T-helper 2 cell treated with Interferon-gamma antibody and Interleukin-4, amounts not matched to agents 100 ng/mL and 5 ng/mL, for 36 hours (primary cell): Measurements from ENCODE around the gene ID3. TPM values are rescaled to one million over a fixed set of nuclear protein-coding genes. Genes with fewer than 3 reads are reported as not detected.
"Not testable (repeated sequence)": the region's sequence is repeated elsewhere in the genome, so short reads cannot be mapped to it uniquely, and the experiment has no call there.

Experiments used
- intact Hi-C: fragments of 100-400 bp; cut with micrococcal nuclease; formaldehyde crosslinking; loops from one replicate; pipeline ENCODE4 v1.15.1; 2023
- total RNA-seq: library from RNA; stranded (reverse); gene quantifications from 2 replicates; pipeline ENCODE4 v1.2.3, GENCODE V29; 2022

The ID3 gene
- total RNA-seq, 1 donor from 2014 or later: 19.0 TPM

DNA sequence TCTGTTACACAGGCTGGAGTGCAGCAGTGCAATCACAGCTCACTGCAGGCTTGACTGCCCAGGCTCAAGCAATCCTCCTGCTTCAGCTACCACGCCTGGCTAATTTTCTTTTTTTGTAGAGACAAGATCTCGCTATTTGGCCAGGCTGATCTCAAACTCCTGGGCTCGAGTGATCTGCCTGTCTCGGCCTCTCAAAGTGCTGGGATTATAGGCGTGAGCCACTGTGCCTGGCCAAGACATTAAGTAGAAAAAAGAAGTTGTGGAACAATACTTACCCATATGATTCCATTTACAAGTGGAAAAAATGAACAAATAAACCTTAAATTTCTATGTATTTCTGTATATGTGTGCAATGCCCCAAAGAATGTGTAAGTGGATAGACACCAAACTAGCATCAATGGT, 30.3 kb upstream of the ID3 start:
- intact Hi-C loops: no loop called here

- intact Hi-C loops: no loop called here
These were observed 29.6 kb upstream of the ID3 start for GRCh38 chr1:23588749-23589548.

DNA sequence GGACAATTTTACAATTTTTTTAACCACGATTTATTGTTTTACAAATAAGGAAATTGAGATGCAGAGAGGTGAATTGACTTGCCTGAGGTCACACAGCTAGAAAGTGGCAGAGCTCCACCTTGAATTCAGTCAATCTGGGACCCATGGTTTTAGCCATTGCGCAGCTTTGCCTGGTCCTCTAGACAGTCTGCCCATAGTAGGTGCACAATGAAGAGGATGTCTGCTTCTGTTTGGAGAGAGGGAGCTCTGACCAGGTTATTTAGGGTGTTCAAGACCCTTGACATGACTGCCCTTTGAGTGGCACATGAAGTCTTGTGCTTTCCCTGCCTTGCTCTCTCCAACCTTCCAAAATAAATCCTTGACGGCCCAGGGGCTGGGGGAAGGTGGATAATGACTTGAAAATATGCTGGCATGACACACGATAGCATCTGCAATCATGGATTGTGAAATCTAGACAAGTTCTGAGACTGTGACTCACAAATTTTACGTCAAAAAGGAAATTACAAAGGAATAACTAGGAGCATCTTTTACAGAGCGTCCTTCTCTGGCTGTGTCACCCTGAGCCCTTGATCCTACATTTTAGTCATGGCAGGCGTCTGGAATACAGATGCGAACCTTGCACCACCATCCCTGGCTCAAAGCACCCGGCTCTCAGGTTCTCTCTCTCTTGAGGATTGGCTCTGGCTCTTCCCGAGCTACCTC, 26.2 kb upstream of the ID3 start:
- intact Hi-C loops: no loop called here

- intact Hi-C loops: not testable (repeated sequence)
These were observed 24.4 kb upstream of the ID3 start for GRCh38 chr1:23583727-23584126.

GRCh38 chr1:23582820-23583219, 23.5 kb upstream of the ID3 start:
- intact Hi-C loops: no loop called here

GRCh38 chr1:23581219-23581618, 21.9 kb upstream of the ID3 start:
- intact Hi-C loops: no loop called here

DNA sequence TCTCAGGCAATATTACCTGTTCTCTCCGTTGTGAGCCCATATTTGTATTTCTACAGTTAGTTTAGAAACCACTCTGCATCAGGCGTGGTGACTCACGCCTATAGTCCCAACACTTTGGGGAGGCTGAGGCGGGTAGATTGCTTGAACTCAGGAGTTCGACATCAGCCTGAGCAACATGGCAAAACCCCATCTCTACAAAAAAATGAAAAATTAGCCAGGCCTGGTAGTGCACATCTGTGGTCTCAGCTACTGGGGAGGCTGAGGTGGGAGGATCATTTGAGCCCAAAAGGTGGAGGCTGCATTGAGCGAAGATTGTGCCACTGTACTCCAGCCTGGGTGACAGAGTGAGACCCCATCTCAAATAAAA, 19.7 kb upstream of the ID3 start:
- intact Hi-C loops: no loop called here

DNA sequence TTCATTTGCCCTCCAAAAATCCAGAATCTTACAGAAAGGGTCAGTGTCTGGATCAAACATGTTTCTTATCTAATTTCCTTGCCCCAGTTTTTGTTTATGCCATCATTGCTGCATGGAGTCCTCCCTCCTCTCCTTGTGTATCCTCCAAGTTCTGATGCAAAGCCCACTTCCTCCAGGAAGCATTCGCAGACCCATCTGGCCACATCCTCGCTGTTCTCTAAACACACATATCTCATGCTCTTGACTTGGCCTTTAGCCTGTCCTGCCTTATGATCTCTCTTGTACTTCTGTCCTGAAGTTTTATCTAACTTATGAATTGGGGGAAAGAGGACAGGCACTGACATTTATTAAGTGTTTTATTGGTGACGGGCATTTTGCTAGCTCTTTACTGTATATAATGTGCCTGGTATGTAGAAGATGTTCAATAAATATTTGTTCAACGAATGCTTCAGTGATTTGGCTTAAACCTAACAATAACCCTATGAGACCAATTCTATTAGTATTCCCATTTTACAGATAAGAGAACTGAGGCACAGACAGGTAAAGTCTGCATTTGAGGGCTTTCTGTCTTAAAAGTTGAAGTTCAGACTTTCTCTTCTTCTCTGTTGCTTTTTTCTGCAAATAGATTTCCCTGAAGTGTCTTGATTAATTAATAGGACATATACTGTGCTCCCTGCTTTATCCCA, 19.2 kb upstream of the ID3 start:
- intact Hi-C loops: no loop called here

- intact Hi-C loops: no loop called here
These were observed 18.0 kb upstream of the ID3 start for GRCh38 chr1:23577056-23578004.

DNA sequence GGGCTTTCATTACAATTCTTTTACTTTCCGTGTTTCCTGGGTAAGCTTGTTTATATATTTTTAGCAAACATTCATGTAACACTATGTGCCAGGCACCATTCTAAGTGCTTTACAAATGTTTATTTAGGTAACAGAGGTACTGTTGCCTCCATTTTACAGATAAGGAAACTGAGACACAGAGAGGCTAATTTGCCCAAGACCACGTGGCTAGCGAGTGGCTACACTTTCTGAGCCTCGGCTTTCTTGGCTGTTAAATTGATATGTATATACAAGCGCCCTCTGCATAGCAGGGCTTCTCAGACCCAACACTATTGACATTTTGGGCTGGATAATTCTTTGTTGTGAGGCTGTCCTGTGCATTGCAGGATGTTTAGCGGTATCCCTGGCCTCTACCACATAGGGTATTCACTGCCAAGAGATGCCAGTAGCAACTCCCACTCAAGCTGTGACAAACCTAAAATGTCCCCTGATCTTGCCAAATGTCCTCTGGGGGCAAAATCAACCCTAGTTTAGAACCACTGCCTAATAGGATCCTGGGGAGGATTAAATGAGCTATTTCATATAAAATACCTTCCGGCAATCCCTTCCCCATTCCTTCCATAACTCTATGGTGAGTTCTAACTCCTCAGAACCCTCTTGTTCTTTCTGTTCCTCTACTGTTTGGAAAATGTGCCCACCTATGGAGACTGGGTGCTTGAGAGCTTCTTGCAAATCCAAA, 17.2 kb upstream of the ID3 start:
- intact Hi-C loops: no loop called here

GRCh38 chr1:23575226-23575810, 16.0 kb upstream of the ID3 start:
- intact Hi-C loops: no loop called here

DNA sequence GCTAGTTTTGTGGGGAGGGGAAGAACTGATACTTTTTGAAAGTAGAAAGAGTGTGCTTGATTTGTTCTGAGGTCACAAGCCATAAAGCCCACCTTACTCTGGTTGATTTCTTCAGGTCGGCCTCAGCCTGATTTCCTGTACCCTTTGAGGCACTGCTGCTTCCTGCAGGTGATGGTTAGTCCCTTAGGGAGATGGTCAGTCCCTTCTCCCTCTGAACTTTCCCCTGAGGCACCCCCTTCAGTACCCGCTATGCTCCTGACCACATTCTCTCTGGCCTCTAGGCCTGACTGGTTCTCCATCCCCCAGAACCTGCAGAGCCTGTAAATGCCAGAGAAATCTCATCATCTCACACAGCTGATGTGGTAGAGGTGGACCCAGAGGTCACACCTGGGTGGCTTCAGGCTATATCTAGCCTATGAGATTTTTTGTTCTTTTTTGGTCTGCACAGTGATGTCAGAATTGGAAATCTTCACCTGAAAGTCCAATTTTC, 15.0 kb upstream of the ID3 start:
- intact Hi-C loops: no loop called here

- intact Hi-C loops: no loop called here
These were observed 14.4 kb upstream of the ID3 start for GRCh38 chr1:23573574-23574182.

GRCh38 chr1:23571465-23571864, 12.2 kb upstream of the ID3 start:
- intact Hi-C loops: no loop called here

GRCh38 chr1:23570001-23570691, 10.8 kb upstream of the ID3 start:
- intact Hi-C loops: no loop called here

DNA sequence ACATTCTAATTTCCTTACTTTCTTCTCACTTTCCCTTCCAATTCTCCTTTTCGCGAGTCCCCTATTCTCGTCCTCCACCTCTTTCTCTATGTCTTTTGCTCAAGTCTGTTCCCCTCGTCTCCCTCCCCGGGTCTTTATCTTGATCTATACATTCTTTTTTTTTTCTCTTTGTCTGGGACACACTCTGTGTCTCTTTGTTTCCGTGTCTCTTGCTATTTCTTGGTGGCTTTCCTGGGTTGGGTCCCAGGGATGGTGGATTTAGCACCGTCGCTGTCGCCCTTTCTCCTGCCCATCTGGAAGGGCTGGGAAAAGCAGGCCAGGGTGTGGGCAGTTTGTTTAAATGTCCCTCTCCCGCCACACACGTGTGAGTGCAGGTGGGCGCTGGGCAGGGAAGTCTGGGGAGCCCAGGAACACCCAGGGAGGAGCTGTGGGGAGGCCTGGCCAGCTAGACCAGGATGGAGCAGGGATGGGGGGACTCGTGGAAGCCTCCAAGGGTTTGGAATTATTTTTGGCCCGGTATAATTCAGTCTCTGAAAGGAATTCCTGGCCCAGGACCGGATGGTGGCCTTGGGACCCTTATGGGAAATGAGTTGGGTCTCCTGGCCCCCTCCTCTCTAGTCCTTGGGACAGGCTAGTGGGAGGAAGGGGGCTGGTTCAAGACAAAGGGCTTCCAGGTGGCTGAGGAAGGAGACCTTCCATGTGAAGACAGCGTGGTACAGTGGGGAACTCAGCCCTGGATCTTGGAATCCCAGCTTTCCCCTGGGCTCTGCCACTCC, 9.5 kb upstream of the ID3 start:
- intact Hi-C loops: no loop called here

GRCh38 chr1:23567996-23568607, 8.8 kb upstream of the ID3 start:
- intact Hi-C loops: no loop called here

DNA sequence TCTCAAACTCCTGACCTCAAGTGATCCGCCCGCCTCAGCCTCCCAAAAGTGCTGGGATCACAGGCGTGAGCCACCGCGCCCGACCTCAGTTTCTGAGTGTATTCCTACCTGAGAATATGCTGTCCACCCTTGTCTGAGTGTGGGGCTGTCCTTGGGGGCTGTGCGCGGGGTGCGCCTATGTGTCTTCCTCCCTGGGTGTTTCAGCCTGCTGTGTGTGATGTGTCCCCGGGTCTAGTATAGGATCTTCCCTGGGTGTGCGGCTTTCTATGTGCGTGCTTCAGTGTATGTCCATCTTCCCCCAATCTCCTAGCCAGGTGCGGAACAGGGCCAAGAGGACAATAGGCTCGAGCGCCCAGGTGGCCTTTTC, 8.3 kb upstream of the ID3 start:
- intact Hi-C loops: no loop called here
